ENCODE results near the gene RNF14.

- TF ChIP-seq CTCF (IDR thresholded peaks at IDR 0.05) (no peak), POLR2A (IDR thresholded peaks at IDR 0.05) (no peak)
Measured at GRCh38 chr5:141942185-141942857, 26.6 kb upstream of the RNF14 start.

Measured in esophagus squamous epithelium (tissue), 4 donors.